H1 (cell line): ENCODE measurements around the gene SYNDIG1.

Experiments used
- EZH2 ChIP-seq: fragments of 200-600 bp; sonication (generic); IDR thresholded peaks from 2 replicates; pipeline ENCODE4 v1.7.1; 2012; ENCODE audit warnings: low read depth, mild to moderate bottlenecking, moderate library complexity, low read length, inconsistent platforms; ENCODE audit not compliant: severe bottlenecking
- JUN ChIP-seq: IDR thresholded peaks from 2 replicates; pipeline ENCODE4 v1.6.1; 2011; ENCODE audit warnings: low read depth, mild to moderate bottlenecking, improper control_type of control experiment, low read length
- ZNF274 ChIP-seq: IDR thresholded peaks from 2 replicates; pipeline ENCODE4 v1.7.0; 2012; ENCODE audit warnings: low read length, borderline replicate concordance; ENCODE audit errors: extremely low read depth
- TF ChIP-seq, protein P1 (sequence below), 3 experiments: IDR thresholded peaks; 1 replicate in 2 of 3; 2 replicates in 1 of 3; pipeline versions ENCODE4 v1.5.1 to v1.6.1; 2011; ENCODE audit warnings: low read length in 3 of 3, mild to moderate bottlenecking in 3 of 3, inconsistent platforms in 2 of 3, low read depth in 1 of 3, moderate library complexity in 1 of 3; ENCODE audit not compliant: insufficient read depth in 1 of 3; ENCODE audit errors: control extremely low read depth in 1 of 3

DNA sequence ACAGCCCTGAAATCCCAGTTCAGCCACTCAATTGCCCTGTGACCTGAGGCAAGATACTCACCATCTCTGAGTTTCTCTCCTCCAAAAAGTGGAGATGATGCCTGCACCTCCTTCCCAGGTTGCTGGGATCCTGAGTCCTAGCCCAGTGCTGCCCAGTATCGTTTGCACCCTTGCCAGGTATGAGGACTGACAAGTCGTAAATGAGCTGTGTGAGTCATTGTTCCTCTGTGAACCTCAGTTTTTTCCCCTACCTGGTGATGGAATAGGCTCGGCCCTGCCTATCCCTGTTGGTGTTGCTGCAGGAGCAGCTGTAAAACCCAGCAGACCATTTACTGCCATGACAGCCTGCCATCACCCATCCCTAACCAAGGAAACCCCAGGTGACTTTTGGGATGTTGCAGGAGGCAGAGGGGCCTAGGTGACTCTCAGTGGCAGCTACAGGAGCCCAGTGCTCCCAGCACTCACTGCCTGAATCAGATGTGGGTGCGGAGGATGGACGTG, 229.3 kb downstream of the SYNDIG1 start:
- TF ChIP-seq, protein P1, sequence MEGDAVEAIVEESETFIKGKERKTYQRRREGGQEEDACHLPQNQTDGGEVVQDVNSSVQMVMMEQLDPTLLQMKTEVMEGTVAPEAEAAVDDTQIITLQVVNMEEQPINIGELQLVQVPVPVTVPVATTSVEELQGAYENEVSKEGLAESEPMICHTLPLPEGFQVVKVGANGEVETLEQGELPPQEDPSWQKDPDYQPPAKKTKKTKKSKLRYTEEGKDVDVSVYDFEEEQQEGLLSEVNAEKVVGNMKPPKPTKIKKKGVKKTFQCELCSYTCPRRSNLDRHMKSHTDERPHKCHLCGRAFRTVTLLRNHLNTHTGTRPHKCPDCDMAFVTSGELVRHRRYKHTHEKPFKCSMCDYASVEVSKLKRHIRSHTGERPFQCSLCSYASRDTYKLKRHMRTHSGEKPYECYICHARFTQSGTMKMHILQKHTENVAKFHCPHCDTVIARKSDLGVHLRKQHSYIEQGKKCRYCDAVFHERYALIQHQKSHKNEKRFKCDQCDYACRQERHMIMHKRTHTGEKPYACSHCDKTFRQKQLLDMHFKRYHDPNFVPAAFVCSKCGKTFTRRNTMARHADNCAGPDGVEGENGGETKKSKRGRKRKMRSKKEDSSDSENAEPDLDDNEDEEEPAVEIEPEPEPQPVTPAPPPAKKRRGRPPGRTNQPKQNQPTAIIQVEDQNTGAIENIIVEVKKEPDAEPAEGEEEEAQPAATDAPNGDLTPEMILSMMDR (IDR thresholded peaks at IDR 0.05; ENCODE audit: control extremely low read depth in 1 of 3, insufficient read depth in 1 of 3, low read depth in 1 of 3, low read length in 3 of 3): no peak
- TF ChIP-seq JUN (no peak), EZH2 (no peak), ZNF274 (no peak)
